ENCODE results near the gene ATP2A1. TPM values are rescaled to one million over a fixed set of nuclear protein-coding genes. Genes with fewer than 3 reads are reported as not detected.

Gene ATP2A1
- total and polyA plus RNA-seq, 2 donors (not counting 3 experiments of a cell fraction or from before 2014, with no cell fraction given), result 1.2 to 2.5 TPM

DNA sequence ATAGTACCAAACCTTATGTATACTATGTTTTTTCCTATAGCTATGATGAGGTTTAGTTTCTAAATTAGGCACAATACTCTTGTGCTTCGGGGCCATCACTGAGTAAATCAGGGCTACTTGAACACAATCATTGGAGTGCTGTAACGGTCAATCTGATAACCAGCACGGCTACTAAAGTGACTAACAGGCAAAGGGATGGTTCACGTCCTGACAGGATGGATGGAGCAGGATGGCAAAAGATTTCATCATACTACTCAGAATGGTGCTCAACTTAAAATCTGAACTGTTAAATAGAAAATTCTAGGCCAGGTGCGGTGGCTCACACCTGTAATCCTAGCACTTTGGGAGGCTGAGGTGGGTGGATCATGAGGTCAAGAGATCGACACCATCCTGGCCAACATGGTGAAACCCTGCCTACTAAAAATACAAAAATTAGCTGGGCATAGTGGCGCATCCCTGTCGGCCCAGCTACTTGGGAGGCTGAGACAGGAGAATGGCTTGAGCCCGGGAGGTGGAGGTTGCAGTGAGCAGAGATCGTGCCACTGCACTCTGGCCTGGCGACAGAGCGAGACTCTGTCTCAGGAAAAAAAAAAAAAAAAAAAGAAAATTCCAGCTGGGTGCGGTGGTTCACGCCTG lies 39.2 kb upstream of the ATP2A1 start:
- H3K36me3 ChIP-seq (ENCODE audit: control insufficient read depth in 2 of 2, extremely low read depth in 1 of 2, insufficient read depth in 2 of 2, low read length in 2 of 2), result peaks cover 16 to 49% of the 10 kb centered on the region in 2 experiments
- intact Hi-C loops (cut with micrococcal nuclease), result no loop called here
- POLR2A ChIA-PET, result no interaction called here

DNA sequence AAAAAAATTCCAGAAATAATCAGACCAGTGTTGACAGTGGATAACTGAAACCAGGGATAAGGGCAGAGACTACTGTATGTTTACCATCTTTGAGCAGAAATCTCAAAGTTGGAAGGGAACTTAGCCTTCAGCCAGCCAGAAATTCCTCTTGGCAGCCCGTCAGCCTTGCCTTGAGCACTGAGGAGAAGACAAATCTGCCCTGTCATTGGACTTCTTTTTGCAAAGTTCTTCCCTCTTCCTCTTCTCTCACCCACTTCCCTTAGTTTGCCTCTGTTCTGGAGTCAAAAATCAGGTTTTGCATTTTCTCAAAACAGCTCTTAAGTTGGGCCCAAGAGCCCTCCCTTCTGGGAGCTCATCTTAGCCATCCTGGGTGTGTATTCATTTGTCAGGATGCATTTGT lies 38.4 kb upstream of the ATP2A1 start:
- no peak overlapping the region for H3K27ac ChIP-seq (ENCODE audit: insufficient read depth, low read depth, low read length)
- no peaks in the 10 kb centered on the region for H3K27me3 ChIP-seq (ENCODE audit: control insufficient read depth in 2 of 2, insufficient read depth in 2 of 2, low read length in 2 of 2)
- no peak overlapping the region for H3K4me2 ChIP-seq (ENCODE audit: insufficient read depth, low read length)
- no TSS peak for BruUV-seq (replicated peaks)
- H3K36me3 ChIP-seq (ENCODE audit: control insufficient read depth in 2 of 2, extremely low read depth in 1 of 2, insufficient read depth in 2 of 2, low read length in 2 of 2), result peaks cover 18 to 46% of the 10 kb centered on the region in 2 experiments
- no peaks in the 10 kb centered on the region for H3K9me3 ChIP-seq (replicated peaks; ENCODE audit: control insufficient read depth, insufficient read depth, low read length)
- peaks cover under 1% of the 10 kb centered on the region for H3K4me1 ChIP-seq (ENCODE audit: control insufficient read depth, extremely low read depth, insufficient read depth, low read length)
- H3K4me3 ChIP-seq (replicated peaks in 1 of 3; ENCODE audit: insufficient read depth in 1 of 3, low read depth in 1 of 3, low read length in 3 of 3), result no peak overlapping the region
- FAIRE-seq (no peak), DNase-seq (ENCODE audit: low read depth, low spot score) (no peak)
- H4K20me1 ChIP-seq (replicated peaks; ENCODE audit: control insufficient read depth, extremely low read depth, insufficient read depth, low read length), result no peaks in the 10 kb centered on the region
- intact Hi-C loops (cut with micrococcal nuclease), result no loop called here
- POLR2A ChIA-PET, result no interaction called here
- H3K9me1 ChIP-seq (replicated peaks; ENCODE audit: control insufficient read depth, extremely low read depth, insufficient read depth, low read length), result no peaks in the 10 kb centered on the region
- dilution Hi-C loops (cut with MboI; ENCODE audit: extremely low pct_ligation_motif_present, low sequenced_read_pairs), result no loop called here
- no peak overlapping the region for H3K9ac ChIP-seq (replicated peaks; ENCODE audit: extremely low read depth, insufficient read depth, low read length)
- no peak overlapping the region for H2AFZ ChIP-seq (ENCODE audit: low read depth, low read length)
- peaks cover 9% of the 10 kb centered on the region for H3K79me2 ChIP-seq (ENCODE audit: control insufficient read depth, insufficient read depth, low read length)
- TF ChIP-seq POLR2A (IDR thresholded peaks at IDR 0.05; ENCODE audit: low read depth, low read length), result peak; percentile 43
- TF ChIP-seq, protein P1, sequence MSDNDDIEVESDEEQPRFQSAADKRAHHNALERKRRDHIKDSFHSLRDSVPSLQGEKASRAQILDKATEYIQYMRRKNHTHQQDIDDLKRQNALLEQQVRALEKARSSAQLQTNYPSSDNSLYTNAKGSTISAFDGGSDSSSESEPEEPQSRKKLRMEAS (IDR thresholded peaks at IDR 0.05; ENCODE audit: insufficient read depth, insufficient read length), result no peak
- CTCF ChIA-PET, result interaction anchor here (0.6 kb wide), 1 partner anchor 104 kb away, joined by 4 read pairs; no protein-coding TSS in a partner anchor

More for the DNA sequence above, 39.2 kb upstream of the ATP2A1 start:
- H3K4me2 ChIP-seq (ENCODE audit: insufficient read depth, low read length), result no peak overlapping the region
- DNase-seq (ENCODE audit: low read depth, low spot score), result no peak
- no peaks in the 10 kb centered on the region for H3K27me3 ChIP-seq (ENCODE audit: control insufficient read depth in 2 of 2, insufficient read depth in 2 of 2, low read length in 2 of 2)
- CTCF ChIA-PET, result no interaction called here
- no TSS peak for BruUV-seq (replicated peaks)
- no peak overlapping the region for H2AFZ ChIP-seq (ENCODE audit: low read depth, low read length)
- dilution Hi-C loops (cut with MboI; ENCODE audit: extremely low pct_ligation_motif_present, low sequenced_read_pairs), result no loop called here
- H3K9me3 ChIP-seq (replicated peaks; ENCODE audit: control insufficient read depth, insufficient read depth, low read length), result no peaks in the 10 kb centered on the region
- TF ChIP-seq JUN (IDR thresholded peaks at IDR 0.05; ENCODE audit: borderline replicate concordance, insufficient read depth, insufficient read length, low read depth) (no peak), MYC (IDR thresholded peaks at IDR 0.05; ENCODE audit: low read depth, low read length) (no peak), EZH2 (IDR thresholded peaks at IDR 0.05; ENCODE audit: borderline replicate concordance, low read depth, low read length, severe bottlenecking) (no peak), GATA2 (IDR thresholded peaks at IDR 0.05; ENCODE audit: insufficient read depth, insufficient read length, low read depth, low read length) (no peak)
- no peak for FAIRE-seq
- H3K27ac ChIP-seq (ENCODE audit: insufficient read depth, low read depth, low read length), result no peak overlapping the region
- no peak overlapping the region for H3K4me3 ChIP-seq (replicated peaks in 1 of 3; ENCODE audit: insufficient read depth in 1 of 3, low read depth in 1 of 3, low read length in 3 of 3)
- peaks cover 2% of the 10 kb centered on the region for H3K79me2 ChIP-seq (ENCODE audit: control insufficient read depth, insufficient read depth, low read length)
- H3K9me1 ChIP-seq (replicated peaks; ENCODE audit: control insufficient read depth, extremely low read depth, insufficient read depth, low read length), result no peaks in the 10 kb centered on the region
- H3K9ac ChIP-seq (replicated peaks; ENCODE audit: extremely low read depth, insufficient read depth, low read length), result no peak overlapping the region
- no peaks in the 10 kb centered on the region for H4K20me1 ChIP-seq (replicated peaks; ENCODE audit: control insufficient read depth, extremely low read depth, insufficient read depth, low read length)
- no peaks in the 10 kb centered on the region for H3K4me1 ChIP-seq (ENCODE audit: control insufficient read depth, extremely low read depth, insufficient read depth, low read length)
